Ascending aorta (tissue), 2 donors: ENCODE measurements around the gene KLK3. TPM values are rescaled to one million over a fixed set of nuclear protein-coding genes. Genes with fewer than 3 reads are reported as not detected.

ENCODE experiments used
- DNase-seq, 2 donors: peaks; one replicate each; pipeline ENCODE4 v3.0.0-alpha.2; 2019; ENCODE audit warnings: low spot score in 2 of 2
- H3K27ac ChIP-seq, 2 donors: fragments of 200-600 bp; sonication (generic); one replicate each; pipeline ENCODE4 v1.5.1; 2016 to 2017; ENCODE audit warnings: mild to moderate bottlenecking in 1 of 2
- H3K27me3 ChIP-seq: fragments of 200-600 bp; sonication (generic); one replicate; pipeline ENCODE4 v1.5.1; 2017
- H3K36me3 ChIP-seq, 2 donors: fragments of 200-600 bp; sonication (generic); one replicate each; pipeline ENCODE4 v1.5.1; 2016
- H3K4me1 ChIP-seq, 2 donors: fragments of 200-600 bp; sonication (generic); one replicate each; pipeline ENCODE4 v1.5.1; 2016 to 2017; ENCODE audit warnings: mild to moderate bottlenecking in 1 of 2
- H3K4me3 ChIP-seq, 2 donors: fragments of 200-600 bp; sonication (generic); one replicate each; pipeline ENCODE4 v1.5.1; 2016 to 2017; ENCODE audit warnings: mild to moderate bottlenecking in 1 of 2
- H3K9me3 ChIP-seq, 2 donors: fragments of 200-600 bp; sonication (generic); one replicate each; pipeline ENCODE4 v1.5.1; 2016
- CTCF ChIP-seq, 3 experiments: fragments of 200-600 bp in 2 of 3; fragments of 450-650 bp in 1 of 3; sonication (generic) in 2 of 3; IDR thresholded peaks; one replicate each; pipeline ENCODE4 v1.5.1; 2016 to 2019; ENCODE audit warnings: antibody characterized with exemption in 3 of 3, mild to moderate bottlenecking in 1 of 3, moderate library complexity in 1 of 3
- intact Hi-C: fragments of 100-400 bp; cut with DNase I; formaldehyde crosslinking; loops from one replicate; pipeline ENCODE4 v1.15.1; 2023
- total RNA-seq: library from RNA; depleted of rRNA; stranded (reverse); fragments of >200 nt; gene quantifications from one replicate; pipeline ENCODE4 v1.1.0, GENCODE V29; 2016

Gene KLK3
- total RNA-seq, 1 donor from 2014 or later = not detected

- no peaks in the 10 kb centered on the region for H3K27me3 ChIP-seq
- intact Hi-C loops = no loop called here
- H3K27ac ChIP-seq = no peak overlapping the region
- TF ChIP-seq CTCF (IDR thresholded peaks at IDR 0.05) = no peak
- DNase-seq = no peak
- H3K4me3 ChIP-seq = no peak overlapping the region
- no peaks in the 10 kb centered on the region for H3K36me3 ChIP-seq
- H3K4me1 ChIP-seq = no peaks in the 10 kb centered on the region
- H3K9me3 ChIP-seq = no peaks in the 10 kb centered on the region
Observed at GRCh38 chr19:50827476-50827875, 27.2 kb upstream of the KLK3 start.

GRCh38 chr19:50829801-50830200, 24.9 kb upstream of the KLK3 start:
- no peaks in the 10 kb centered on the region for H3K4me1 ChIP-seq
- no peak overlapping the region for H3K4me3 ChIP-seq
- H3K27ac ChIP-seq = no peak overlapping the region
- no peaks in the 10 kb centered on the region for H3K36me3 ChIP-seq
- no peaks in the 10 kb centered on the region for H3K27me3 ChIP-seq
- intact Hi-C loops = no loop called here
- TF ChIP-seq CTCF (IDR thresholded peaks at IDR 0.05) = no peak
- no peaks in the 10 kb centered on the region for H3K9me3 ChIP-seq
- DNase-seq = no peak

GRCh38 chr19:50830266-50831025, 24.3 kb upstream of the KLK3 start:
- Histone ChIP-seq H3K4me3 (no peak overlapping the region), H3K27me3 (no peaks in the 10 kb centered on the region), H3K36me3 (no peaks in the 10 kb centered on the region), H3K4me1 (no peaks in the 10 kb centered on the region), H3K27ac (no peak overlapping the region), H3K9me3 (no peaks in the 10 kb centered on the region)
- no peak for DNase-seq
- intact Hi-C loops = no loop called here
- TF ChIP-seq CTCF (IDR thresholded peaks at IDR 0.05) = no peak

DNA sequence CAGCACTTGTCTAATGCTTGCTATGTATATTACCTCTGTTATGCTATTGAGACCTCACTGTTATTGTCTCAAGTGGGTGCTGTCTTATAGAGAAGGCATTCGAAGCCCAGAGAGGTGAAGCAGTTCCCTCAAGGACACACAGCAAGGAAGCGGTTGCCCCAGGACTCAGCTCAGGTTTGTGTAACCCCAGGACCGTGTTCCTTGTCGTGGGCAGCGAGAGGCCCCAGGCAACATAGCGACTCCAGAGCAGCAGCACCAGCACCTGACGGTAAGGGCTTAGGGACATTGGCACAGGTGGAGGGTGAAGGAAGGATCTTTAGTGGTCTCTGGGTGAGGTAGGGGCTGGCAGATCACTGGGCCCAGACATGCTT, 23.7 kb upstream of the KLK3 start:
- Histone ChIP-seq H3K36me3 (no peaks in the 10 kb centered on the region), H3K4me1 (no peaks in the 10 kb centered on the region), H3K27me3 (no peaks in the 10 kb centered on the region), H3K9me3 (no peaks in the 10 kb centered on the region), H3K27ac (no peak overlapping the region), H3K4me3 (no peak overlapping the region)
- DNase-seq = no peak
- no peak for TF ChIP-seq CTCF (IDR thresholded peaks at IDR 0.05)
- intact Hi-C loops = no loop called here

- H3K4me1 ChIP-seq = no peaks in the 10 kb centered on the region
- DNase-seq = no peak
- H3K27ac ChIP-seq = no peak overlapping the region
- intact Hi-C loops = no loop called here
- H3K4me3 ChIP-seq = no peak overlapping the region
- no peak for TF ChIP-seq CTCF (IDR thresholded peaks at IDR 0.05)
- no peaks in the 10 kb centered on the region for H3K9me3 ChIP-seq
- no peaks in the 10 kb centered on the region for H3K36me3 ChIP-seq
- H3K27me3 ChIP-seq = no peaks in the 10 kb centered on the region
Observed at GRCh38 chr19:50832666-50833065, 22.0 kb upstream of the KLK3 start.
